GM12872 (cell line): ENCODE data around the gene MCC.

Source experiments
- CTCF ChIP-seq: IDR thresholded peaks from 3 replicates; pipeline ENCODE4 v1.5.1; 2011; ENCODE audit warnings: low read depth, mild to moderate bottlenecking, low read length, moderate library complexity; ENCODE audit not compliant: insufficient read depth

The MCC gene

GRCh38 chr5:113425909-113426308, 62.3 kb downstream of the MCC start:
- no peak for TF ChIP-seq CTCF

- TF ChIP-seq CTCF = no peak
Measured at GRCh38 chr5:113421693-113422092, 66.6 kb downstream of the MCC start.

GRCh38 chr5:113405530-113405929, 82.7 kb downstream of the MCC start:
- no peak for TF ChIP-seq CTCF

GRCh38 chr5:113404269-113404668, 84.0 kb downstream of the MCC start:
- no peak for TF ChIP-seq CTCF

GRCh38 chr5:113397046-113397445, 91.2 kb downstream of the MCC start:
- no peak for TF ChIP-seq CTCF

GRCh38 chr5:113394658-113395057, 93.6 kb downstream of the MCC start:
- TF ChIP-seq CTCF = no peak

- no peak for TF ChIP-seq CTCF
Measured at GRCh38 chr5:113390224-113390623, 98.0 kb downstream of the MCC start.

GRCh38 chr5:113389116-113389515, 99.1 kb downstream of the MCC start:
- TF ChIP-seq CTCF = no peak
